ENCODE data around the gene ASH1L.

ASH1L gene

GRCh38 chr1:155485222-155485621 lies 77.4 kb downstream of the ASH1L start:
- no peaks in the 10 kb centered on the region for H3K27me3 ChIP-seq (ENCODE audit: insufficient read depth, low read length, poor library complexity)
- no peak overlapping the region for H3K18ac ChIP-seq (ENCODE audit: low read length)
- no peaks in the 10 kb centered on the region for H3K4me1 ChIP-seq (ENCODE audit: control insufficient read depth, low read depth, low read length)
- H2AK5ac ChIP-seq (ENCODE audit: low read length) = no peak overlapping the region
- no peaks in the 10 kb centered on the region for H3K79me1 ChIP-seq (ENCODE audit: low read length)
- WGBS (ENCODE audit: extremely low coverage, insufficient coverage, low lambda C conversion rate) = no CpG with 5 or more reads among the region's 4 CpGs
- H4K8ac ChIP-seq (ENCODE audit: low read depth, low read length) = no peak overlapping the region
- no peak overlapping the region for H4K5ac ChIP-seq (ENCODE audit: low read length)
- H3K36me3 ChIP-seq (ENCODE audit: control insufficient read depth, insufficient read depth, low read length) = no peaks in the 10 kb centered on the region
- no peak overlapping the region for H2BK120ac ChIP-seq (ENCODE audit: low read depth, low read length)
- no peak overlapping the region for H3K56ac ChIP-seq (ENCODE audit: low read length)
- no peak overlapping the region for H3K9ac ChIP-seq (ENCODE audit: low read length)
- no peak overlapping the region for H2BK15ac ChIP-seq (replicated peaks; ENCODE audit: low read depth)
- no peaks in the 10 kb centered on the region for H3K79me2 ChIP-seq (ENCODE audit: control insufficient read depth, insufficient read depth, low read length)
- no peak overlapping the region for H3K4me3 ChIP-seq (ENCODE audit: low read length)
- no peak for DNase-seq
- no peak overlapping the region for H3K4ac ChIP-seq (ENCODE audit: low read depth, low read length)
- H3K27ac ChIP-seq (ENCODE audit: low read depth, low read length) = no peak overlapping the region
- no peak overlapping the region for H3K23ac ChIP-seq (ENCODE audit: low read length)
- no peak overlapping the region for H2BK5ac ChIP-seq (ENCODE audit: low read length)
- no peak overlapping the region for H3K4me2 ChIP-seq (ENCODE audit: low read length)

GRCh38 chr1:155481741-155482241 lies 80.8 kb downstream of the ASH1L start:
- Histone ChIP-seq H4K8ac (ENCODE audit: low read depth, low read length) (no peak overlapping the region), H2AK5ac (ENCODE audit: low read length) (no peak overlapping the region), H3K79me2 (ENCODE audit: control insufficient read depth, insufficient read depth, low read length) (no peaks in the 10 kb centered on the region), H3K4ac (ENCODE audit: low read depth, low read length) (no peak overlapping the region), H2BK120ac (ENCODE audit: low read depth, low read length) (no peak overlapping the region), H3K27ac (ENCODE audit: low read depth, low read length) (no peak overlapping the region), H3K4me3 (ENCODE audit: low read length) (no peak overlapping the region), H4K5ac (ENCODE audit: low read length) (no peak overlapping the region), H3K79me1 (ENCODE audit: low read length) (no peaks in the 10 kb centered on the region), H3K18ac (ENCODE audit: low read length) (no peak overlapping the region), H3K9ac (ENCODE audit: low read length) (no peak overlapping the region), H3K27me3 (ENCODE audit: insufficient read depth, low read length, poor library complexity) (no peaks in the 10 kb centered on the region), H2BK5ac (ENCODE audit: low read length) (no peak overlapping the region), H3K36me3 (ENCODE audit: control insufficient read depth, insufficient read depth, low read length) (no peaks in the 10 kb centered on the region), H3K23ac (ENCODE audit: low read length) (no peak overlapping the region), H3K56ac (ENCODE audit: low read length) (no peak overlapping the region), H3K4me2 (ENCODE audit: low read length) (no peak overlapping the region), H2BK15ac (replicated peaks; ENCODE audit: low read depth) (no peak overlapping the region), H3K4me1 (ENCODE audit: control insufficient read depth, low read depth, low read length) (no peaks in the 10 kb centered on the region)
- no CpG with 5 or more reads among the region's 2 CpGs for WGBS (ENCODE audit: extremely low coverage, insufficient coverage, low lambda C conversion rate)
- no peak for DNase-seq

GRCh38 chr1:155479205-155479604 lies 83.4 kb downstream of the ASH1L start:
- Histone ChIP-seq H3K79me1 (ENCODE audit: low read length) (no peaks in the 10 kb centered on the region), H3K23ac (ENCODE audit: low read length) (no peak overlapping the region), H3K18ac (ENCODE audit: low read length) (no peak overlapping the region), H3K4ac (ENCODE audit: low read depth, low read length) (no peak overlapping the region), H4K8ac (ENCODE audit: low read depth, low read length) (no peak overlapping the region), H3K9ac (ENCODE audit: low read length) (no peak overlapping the region), H2BK15ac (replicated peaks; ENCODE audit: low read depth) (no peak overlapping the region), H3K27me3 (ENCODE audit: insufficient read depth, low read length, poor library complexity) (no peaks in the 10 kb centered on the region), H3K56ac (ENCODE audit: low read length) (no peak overlapping the region), H2BK5ac (ENCODE audit: low read length) (no peak overlapping the region), H3K4me2 (ENCODE audit: low read length) (no peak overlapping the region), H2AK5ac (ENCODE audit: low read length) (no peak overlapping the region), H2BK120ac (ENCODE audit: low read depth, low read length) (no peak overlapping the region), H3K27ac (ENCODE audit: low read depth, low read length) (no peak overlapping the region), H4K5ac (ENCODE audit: low read length) (no peak overlapping the region), H3K36me3 (ENCODE audit: control insufficient read depth, insufficient read depth, low read length) (no peaks in the 10 kb centered on the region), H3K79me2 (ENCODE audit: control insufficient read depth, insufficient read depth, low read length) (no peaks in the 10 kb centered on the region), H3K4me1 (ENCODE audit: control insufficient read depth, low read depth, low read length) (no peaks in the 10 kb centered on the region), H3K4me3 (ENCODE audit: low read length) (no peak overlapping the region)
- no peak for DNase-seq
- WGBS (ENCODE audit: extremely low coverage, insufficient coverage, low lambda C conversion rate) = no CpG with 5 or more reads among the region's 2 CpGs

- H2BK5ac ChIP-seq (ENCODE audit: low read length) = no peak overlapping the region
- H4K5ac ChIP-seq (ENCODE audit: low read length) = no peak overlapping the region
- H3K18ac ChIP-seq (ENCODE audit: low read length) = no peak overlapping the region
- H2AK5ac ChIP-seq (ENCODE audit: low read length) = no peak overlapping the region
- no peak overlapping the region for H3K4me2 ChIP-seq (ENCODE audit: low read length)
- no peak overlapping the region for H3K56ac ChIP-seq (ENCODE audit: low read length)
- H3K4ac ChIP-seq (ENCODE audit: low read depth, low read length) = no peak overlapping the region
- H3K4me3 ChIP-seq (ENCODE audit: low read length) = no peak overlapping the region
- no peak overlapping the region for H4K8ac ChIP-seq (ENCODE audit: low read depth, low read length)
- no peak overlapping the region for H2BK15ac ChIP-seq (replicated peaks; ENCODE audit: low read depth)
- DNase-seq = no peak
- H3K23ac ChIP-seq (ENCODE audit: low read length) = no peak overlapping the region
- no peaks in the 10 kb centered on the region for H3K79me2 ChIP-seq (ENCODE audit: control insufficient read depth, insufficient read depth, low read length)
- 100% methylated on average over 1 of the region's 8 CpGs for WGBS (ENCODE audit: extremely low coverage, insufficient coverage, low lambda C conversion rate)
- H3K79me1 ChIP-seq (ENCODE audit: low read length) = no peaks in the 10 kb centered on the region
- H2BK120ac ChIP-seq (ENCODE audit: low read depth, low read length) = no peak overlapping the region
- H3K4me1 ChIP-seq (ENCODE audit: control insufficient read depth, low read depth, low read length) = no peaks in the 10 kb centered on the region
- H3K36me3 ChIP-seq (ENCODE audit: control insufficient read depth, insufficient read depth, low read length) = no peaks in the 10 kb centered on the region
- H3K27ac ChIP-seq (ENCODE audit: low read depth, low read length) = no peak overlapping the region
- H3K9ac ChIP-seq (ENCODE audit: low read length) = no peak overlapping the region
- no peaks in the 10 kb centered on the region for H3K27me3 ChIP-seq (ENCODE audit: insufficient read depth, low read length, poor library complexity)
Observed at GRCh38 chr1:155478270-155478852, 84.2 kb downstream of the ASH1L start.

GRCh38 chr1:155474146-155474545 lies 88.5 kb downstream of the ASH1L start:
- WGBS (ENCODE audit: extremely low coverage, insufficient coverage, low lambda C conversion rate) = no CpG with 5 or more reads among the region's 5 CpGs
- Histone ChIP-seq H2BK5ac (ENCODE audit: low read length) (no peak overlapping the region), H3K18ac (ENCODE audit: low read length) (no peak overlapping the region), H3K4ac (ENCODE audit: low read depth, low read length) (no peak overlapping the region), H3K23ac (ENCODE audit: low read length) (no peak overlapping the region), H3K4me3 (ENCODE audit: low read length) (no peak overlapping the region), H2AK5ac (ENCODE audit: low read length) (no peak overlapping the region), H4K8ac (ENCODE audit: low read depth, low read length) (no peak overlapping the region), H3K4me1 (ENCODE audit: control insufficient read depth, low read depth, low read length) (no peaks in the 10 kb centered on the region), H3K27ac (ENCODE audit: low read depth, low read length) (no peak overlapping the region), H3K36me3 (ENCODE audit: control insufficient read depth, insufficient read depth, low read length) (no peaks in the 10 kb centered on the region), H2BK15ac (replicated peaks; ENCODE audit: low read depth) (no peak overlapping the region), H3K56ac (ENCODE audit: low read length) (no peak overlapping the region), H2BK120ac (ENCODE audit: low read depth, low read length) (no peak overlapping the region), H3K9ac (ENCODE audit: low read length) (no peak overlapping the region), H3K79me2 (ENCODE audit: control insufficient read depth, insufficient read depth, low read length) (no peaks in the 10 kb centered on the region), H3K27me3 (ENCODE audit: insufficient read depth, low read length, poor library complexity) (no peaks in the 10 kb centered on the region), H4K5ac (ENCODE audit: low read length) (no peak overlapping the region), H3K79me1 (ENCODE audit: low read length) (no peaks in the 10 kb centered on the region), H3K4me2 (ENCODE audit: low read length) (no peak overlapping the region)
- DNase-seq = no peak

Measured in mesendoderm (in vitro differentiated cells).